Brain pericyte (primary cell): ENCODE results near the gene RAB28.

Source experiments
- DNase-seq: peaks from one replicate; pipeline ENCODE4 v3.0.0-alpha.2; 2012; ENCODE audit warnings: low read depth, low spot score

The RAB28 gene

GRCh38 chr4:13371048-13371447, 113.1 kb downstream of the RAB28 start:
- no peak for DNase-seq

DNA sequence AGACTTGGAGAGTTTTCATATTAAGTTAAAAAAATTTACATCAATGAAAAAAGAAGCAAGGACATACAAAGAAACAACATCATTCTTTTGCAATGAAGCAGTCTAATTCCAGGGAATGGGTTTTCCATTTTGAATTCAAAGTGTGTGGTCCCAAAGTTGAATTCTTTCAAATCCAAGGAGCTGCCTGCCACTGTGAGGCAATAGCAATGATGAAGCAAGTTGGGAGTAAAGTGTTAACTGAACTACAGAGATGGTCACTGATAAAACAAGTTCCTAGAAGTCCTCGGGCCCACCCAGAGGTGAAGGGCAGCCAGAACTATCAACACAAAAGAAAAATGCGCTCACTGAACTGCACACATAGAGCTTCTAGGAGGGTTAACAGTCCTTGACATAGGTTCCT, 115.9 kb downstream of the RAB28 start:
- DNase-seq = no peak

DNA sequence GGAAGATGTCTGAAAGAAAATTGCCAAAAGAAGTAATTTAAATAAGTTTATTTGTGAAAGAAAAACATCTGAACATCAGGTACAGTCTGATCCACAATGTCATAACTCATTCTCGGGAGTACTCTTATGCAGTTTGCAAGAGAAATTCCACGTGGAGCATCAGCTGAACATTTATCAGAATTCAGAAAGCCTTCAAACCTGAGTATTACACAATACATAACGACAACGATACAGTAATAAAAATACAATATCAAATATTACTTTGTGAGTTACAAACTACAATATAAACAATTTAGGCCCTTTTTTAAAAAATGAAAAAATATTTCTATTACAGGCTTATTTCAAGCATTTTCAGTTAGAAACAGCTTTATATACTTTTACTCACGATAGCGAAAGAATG, 116.4 kb downstream of the RAB28 start:
- DNase-seq = no peak

DNA sequence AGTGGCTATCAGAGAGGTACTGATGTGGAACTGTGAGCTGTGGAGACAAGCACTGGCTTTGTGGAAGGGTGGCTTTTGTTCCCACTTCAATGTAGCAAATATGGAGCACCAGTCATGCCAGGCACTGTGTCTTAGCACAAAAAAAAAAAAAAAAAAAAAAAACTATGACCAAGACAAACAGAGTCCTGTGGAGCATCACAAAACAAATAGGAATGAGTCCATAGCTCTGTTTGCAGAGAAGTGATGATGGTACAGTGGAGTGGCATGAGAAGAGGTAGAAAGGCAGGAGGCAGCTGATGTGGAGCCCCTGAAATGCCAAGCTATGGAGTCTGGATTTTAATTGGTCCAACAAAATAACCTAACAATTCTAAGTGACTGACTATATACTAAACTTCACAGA, 116.9 kb downstream of the RAB28 start:
- no peak for DNase-seq

- DNase-seq = no peak
Measured at GRCh38 chr4:13365195-13365594, 118.9 kb downstream of the RAB28 start.

- DNase-seq = no peak
Measured at GRCh38 chr4:13364653-13365052, 119.5 kb downstream of the RAB28 start.

DNA sequence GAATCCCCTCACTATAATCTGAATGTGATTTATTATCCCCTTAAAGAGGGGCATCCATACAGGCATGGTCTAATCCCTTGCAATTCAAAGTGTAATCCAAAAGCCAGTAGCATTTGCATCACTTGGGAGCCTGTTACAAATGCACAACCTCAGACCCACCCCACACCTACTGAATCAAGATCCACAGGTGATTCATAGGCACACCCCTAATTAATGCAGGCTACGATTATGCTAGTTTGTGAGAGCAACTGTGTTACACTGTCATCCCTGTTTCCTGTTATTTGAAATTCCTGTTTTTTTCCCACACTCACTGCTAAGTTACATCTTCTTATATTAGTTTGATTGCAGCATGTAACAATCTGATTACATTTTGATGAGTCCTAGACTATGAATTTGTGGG, 120.0 kb downstream of the RAB28 start:
- DNase-seq = no peak

DNA sequence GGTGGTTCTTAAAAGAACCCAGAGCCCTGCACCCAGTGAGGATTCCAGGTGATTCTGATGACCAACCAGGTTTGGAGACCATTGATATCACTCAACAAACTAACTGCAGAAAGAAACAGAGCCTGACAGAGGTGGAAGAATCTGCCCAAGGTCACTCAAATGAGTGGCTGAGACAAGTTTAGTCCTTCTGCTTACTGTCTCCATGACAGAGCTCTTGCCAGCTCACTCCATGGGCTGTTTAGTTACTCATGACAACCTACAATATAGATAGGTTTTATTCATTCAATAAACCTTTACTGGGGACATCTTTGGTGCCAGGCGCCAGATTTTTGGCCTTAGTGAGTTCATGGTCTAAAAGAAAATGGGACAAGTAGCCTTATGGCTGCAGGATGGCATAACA, 124.3 kb downstream of the RAB28 start:
- no peak for DNase-seq

DNA sequence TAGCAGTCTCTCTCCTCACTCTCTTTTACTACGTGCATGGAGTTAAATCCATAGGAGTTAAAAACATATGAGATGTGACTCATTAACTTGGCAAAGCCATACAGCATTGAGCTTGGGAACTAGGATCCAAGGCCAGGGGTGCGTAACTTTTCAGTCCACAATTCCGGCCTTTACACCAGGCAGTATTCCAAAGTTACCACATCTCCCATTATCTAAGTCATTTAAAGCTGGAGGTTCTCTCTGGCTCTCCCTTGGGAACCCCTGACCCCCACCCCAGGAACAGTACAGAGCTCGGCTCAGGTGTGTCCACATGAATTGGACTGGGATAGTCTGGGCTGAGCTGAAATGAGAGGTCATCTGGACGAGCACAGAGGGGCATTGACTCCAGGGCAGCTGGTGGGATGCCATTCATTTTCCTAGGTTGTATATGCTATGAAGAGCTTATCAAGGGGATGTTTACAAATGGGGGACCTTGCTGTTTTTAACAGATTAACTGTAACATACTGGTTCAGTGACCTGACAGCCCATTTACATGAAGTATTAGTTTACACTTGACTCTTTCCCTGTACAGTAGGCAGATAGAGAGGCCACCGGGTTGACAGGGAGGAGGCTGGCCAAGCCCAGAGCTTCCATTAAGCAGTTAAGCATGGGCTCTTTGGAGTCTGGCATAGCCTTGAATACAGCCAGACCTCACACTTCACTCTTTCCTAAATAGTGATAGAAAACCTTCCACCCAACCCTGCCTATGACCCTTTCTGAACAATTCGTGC, 128.8 kb downstream of the RAB28 start:
- DNase-seq = no peak

DNA sequence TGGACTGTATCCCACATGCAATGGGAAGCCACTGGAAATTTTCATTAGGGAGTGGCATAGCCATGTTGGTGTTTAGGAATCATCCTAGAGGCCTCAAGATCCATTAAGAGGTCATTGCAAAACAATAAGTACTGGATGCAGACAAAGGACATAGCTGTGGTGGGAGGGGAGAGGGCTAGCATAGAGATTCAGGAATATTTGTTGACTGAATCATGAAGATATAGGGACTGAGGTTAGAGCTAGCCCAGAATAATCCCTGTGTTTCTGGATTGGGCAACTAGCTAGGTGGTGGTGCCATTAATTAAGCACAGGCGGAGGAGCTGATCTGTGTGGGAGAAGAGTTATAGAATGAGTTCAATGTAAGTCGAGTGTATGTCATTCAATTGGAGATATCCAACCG, 135.0 kb downstream of the RAB28 start:
- no peak for DNase-seq

DNA sequence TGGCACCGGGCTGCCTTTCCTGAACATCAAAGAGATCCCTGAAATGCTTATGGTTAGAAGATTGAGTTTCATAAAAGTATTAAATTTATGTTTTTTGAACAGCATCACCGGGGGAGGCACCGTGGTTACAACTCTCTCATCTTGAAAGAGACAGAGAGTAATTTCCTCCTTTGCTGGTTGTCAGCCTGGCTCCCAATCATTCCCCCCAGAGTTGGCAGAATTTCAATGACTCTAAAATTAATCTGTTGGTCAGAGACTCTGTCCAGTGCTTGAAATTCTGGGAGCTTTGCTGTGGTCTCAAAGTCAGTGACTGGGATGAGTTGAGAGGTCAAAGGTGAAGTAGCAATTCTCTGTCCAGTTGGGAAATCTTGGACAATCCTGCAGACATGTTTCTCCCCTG, 135.9 kb downstream of the RAB28 start:
- DNase-seq = no peak

GRCh38 chr4:13347517-13348125, 136.5 kb downstream of the RAB28 start:
- no peak for DNase-seq

- no peak for DNase-seq
Measured at GRCh38 chr4:13344216-13344615, 139.9 kb downstream of the RAB28 start.

DNA sequence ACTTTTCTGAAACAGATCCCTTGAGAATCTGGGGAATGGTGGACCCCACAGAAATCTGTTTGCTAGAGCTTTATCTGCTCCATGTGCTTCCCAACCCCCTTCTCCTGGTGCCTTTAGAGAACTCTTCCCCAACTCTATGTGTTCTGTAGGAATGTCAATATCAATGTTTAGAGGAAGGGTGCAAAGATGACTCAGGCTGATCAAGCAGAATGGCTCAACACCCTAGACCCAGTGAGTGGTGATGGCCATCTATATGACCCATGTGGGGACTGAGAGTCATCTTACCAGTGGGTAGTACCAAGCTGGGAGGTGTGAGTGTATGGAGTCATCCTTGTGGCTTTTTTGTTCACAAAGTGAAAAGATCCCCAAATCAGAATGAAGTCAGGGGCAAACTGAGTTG, 143.5 kb downstream of the RAB28 start:
- no peak for DNase-seq

- DNase-seq = no peak
Measured at GRCh38 chr4:13331827-13332226, 152.3 kb downstream of the RAB28 start.

- no peak for DNase-seq
Measured at GRCh38 chr4:13329963-13330362, 154.2 kb downstream of the RAB28 start.

GRCh38 chr4:13329340-13329850, 154.7 kb downstream of the RAB28 start:
- no peak for DNase-seq

DNA sequence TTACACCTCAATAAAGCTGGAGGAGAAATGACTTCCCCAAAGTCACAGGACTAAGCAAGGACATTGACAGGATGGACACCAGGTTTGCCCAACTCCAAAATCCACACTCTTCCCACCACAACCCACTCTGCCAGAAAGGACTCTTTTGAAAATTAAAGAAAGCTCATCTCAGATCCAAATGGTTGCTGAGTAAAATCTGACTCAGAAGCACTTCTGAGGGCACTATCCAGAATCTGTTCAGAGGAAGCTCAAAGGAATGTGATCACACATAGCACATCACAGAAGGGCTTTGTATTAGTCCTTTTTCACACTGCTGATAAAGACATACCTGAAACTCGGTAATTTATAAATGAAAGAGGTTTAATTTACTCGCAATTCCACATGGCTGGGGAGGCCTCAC, 155.5 kb downstream of the RAB28 start:
- no peak for DNase-seq

GRCh38 chr4:13327991-13328390, 156.1 kb downstream of the RAB28 start:
- DNase-seq = no peak

DNA sequence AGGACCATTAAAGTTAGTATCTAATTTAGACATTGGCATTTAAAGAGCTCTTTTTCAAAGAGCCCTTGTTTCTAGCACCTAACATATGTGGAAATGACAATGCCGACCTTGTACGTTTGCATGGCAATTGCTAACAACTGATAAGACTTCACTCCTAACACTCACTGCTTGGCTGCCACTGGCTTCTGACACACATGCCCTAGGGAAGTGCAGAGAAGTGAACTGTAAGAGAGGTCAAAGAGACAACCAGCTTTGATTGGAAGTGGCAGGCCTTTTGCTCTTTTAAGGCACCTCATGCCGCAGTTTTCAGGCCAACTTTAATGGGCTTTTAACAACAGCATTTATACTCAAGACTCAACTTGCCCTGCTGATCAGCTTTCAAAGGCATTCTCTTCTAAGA, 158.4 kb downstream of the RAB28 start:
- no peak for DNase-seq

DNA sequence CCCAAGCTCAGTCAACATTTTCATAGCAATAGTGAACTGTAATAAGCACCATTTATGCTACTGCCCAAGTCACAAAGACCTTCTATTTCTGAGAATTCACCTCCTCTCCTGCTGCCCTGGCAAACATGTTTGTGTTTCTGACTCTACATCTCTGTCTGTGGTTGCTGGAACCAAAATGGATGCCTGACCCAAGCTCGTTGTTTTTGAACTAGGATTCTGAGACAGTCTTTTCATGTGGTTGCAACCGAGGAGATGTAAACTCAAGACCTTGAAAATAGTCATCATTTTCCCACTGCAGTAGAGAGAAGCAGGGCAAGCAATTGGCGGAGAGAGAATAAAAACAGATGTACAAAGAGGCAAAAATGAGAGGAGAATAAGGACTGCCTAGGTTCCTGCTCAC, 160.2 kb downstream of the RAB28 start:
- no peak for DNase-seq

- DNase-seq = no peak
Measured at GRCh38 chr4:13322681-13323101, 161.4 kb downstream of the RAB28 start.
